Endometrial microvascular endothelial cells (primary cell): Measurements from ENCODE around the gene MRPS27. TPM values are rescaled to one million over a fixed set of nuclear protein-coding genes. Genes with fewer than 3 reads are reported as not detected.

Experiments
- total RNA-seq: library from RNA; depleted of rRNA; stranded (reverse); fragments of >200 nt; gene quantifications from one replicate; pipeline ENCODE4 v1.2.3, GENCODE V29; 2015; ENCODE audit errors: inconsistent ontology term

MRPS27 gene
- total RNA-seq, 1 donor from 2014 or later: 95.5 TPM

Other genes starting within 250 kb of the MRPS27 start
- gene MAP1B, start 212.8 kb downstream of the MRPS27 start, total RNA-seq: 226 TPM
- 8.6 TPM for gene PTCD2, start 133 bp upstream of the MRPS27 start, total RNA-seq
- 16.2 TPM for gene ZNF366, start 187.2 kb upstream of the MRPS27 start, total RNA-seq